Stimulated activated CD4-positive, alpha-beta T cell treated with anti-CD3 and anti-CD28 coated beads, Interleukin-15, amount 100 ng/mL, for 24 hours (primary cell): ENCODE results near the gene HDHD2.

Experiments used
- DNase-seq: peaks from one replicate; pipeline ENCODE4 v3.0.0-alpha.2; 2020

HDHD2 gene

DNA sequence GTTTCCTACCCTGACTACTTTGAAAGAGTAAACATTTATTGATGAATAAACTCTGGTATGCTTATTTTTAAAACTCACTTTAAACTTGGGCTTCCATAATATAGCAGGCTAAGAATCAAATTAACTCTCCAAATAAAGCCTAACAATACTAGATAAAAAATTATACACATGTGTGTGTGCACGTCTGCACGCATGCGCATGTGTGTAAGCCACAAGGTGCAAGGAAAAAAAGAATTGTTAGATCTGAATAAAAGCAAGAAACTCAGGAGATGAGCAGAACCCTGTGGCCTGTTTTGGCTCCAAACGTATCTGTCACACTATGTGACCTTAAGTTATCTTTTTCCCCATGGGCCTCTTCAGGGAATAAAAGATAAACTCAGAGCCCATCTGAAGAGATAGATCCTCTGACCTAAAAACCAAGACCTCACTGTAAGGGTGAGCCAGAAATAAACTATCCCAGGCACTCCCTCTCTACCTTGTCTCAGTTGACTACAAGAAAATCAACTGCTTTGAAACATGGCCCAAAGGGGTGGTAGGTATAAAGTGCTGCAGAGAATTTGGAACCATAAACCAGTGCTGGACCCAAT, 6.3 kb downstream of the HDHD2 start:
- DNase-seq = no peak

DNA sequence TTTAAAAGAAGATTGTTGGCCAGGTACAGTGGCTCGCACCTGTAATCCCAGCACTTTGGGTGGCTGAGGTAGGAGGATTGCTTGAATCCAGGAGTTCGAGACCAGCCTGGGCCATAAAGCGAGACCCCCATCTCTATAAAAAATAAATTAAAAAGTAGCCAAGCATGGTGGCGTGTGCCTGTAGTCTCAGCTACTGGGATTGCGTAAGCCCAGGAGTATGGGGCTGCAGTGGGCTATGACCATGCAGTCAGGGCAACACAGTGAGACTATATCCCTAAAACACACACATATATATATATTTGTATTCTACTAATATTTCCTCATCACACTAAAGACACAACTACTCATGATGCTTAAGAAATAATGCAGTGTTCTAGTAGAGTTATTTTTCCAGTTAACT, 7.1 kb downstream of the HDHD2 start:
- DNase-seq = no peak

DNA sequence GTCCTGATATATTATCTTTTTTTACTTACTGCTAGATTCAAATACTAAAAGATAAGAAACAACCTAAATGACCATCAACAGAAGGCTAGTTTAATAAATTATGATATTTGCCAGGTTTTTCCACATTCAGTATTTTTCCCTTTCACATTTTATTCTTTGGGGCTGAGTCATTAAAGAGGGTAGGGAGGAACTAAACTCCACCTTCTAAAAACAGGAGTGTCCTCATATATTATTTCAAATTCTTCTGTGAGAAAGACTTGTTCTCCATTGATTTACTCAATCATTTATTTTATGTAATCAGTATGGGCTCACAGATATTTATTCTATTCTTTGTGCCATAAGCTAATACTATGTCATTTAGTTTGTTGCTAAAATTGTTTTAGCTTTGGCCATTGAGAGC, 9.0 kb downstream of the HDHD2 start:
- no peak for DNase-seq

DNA sequence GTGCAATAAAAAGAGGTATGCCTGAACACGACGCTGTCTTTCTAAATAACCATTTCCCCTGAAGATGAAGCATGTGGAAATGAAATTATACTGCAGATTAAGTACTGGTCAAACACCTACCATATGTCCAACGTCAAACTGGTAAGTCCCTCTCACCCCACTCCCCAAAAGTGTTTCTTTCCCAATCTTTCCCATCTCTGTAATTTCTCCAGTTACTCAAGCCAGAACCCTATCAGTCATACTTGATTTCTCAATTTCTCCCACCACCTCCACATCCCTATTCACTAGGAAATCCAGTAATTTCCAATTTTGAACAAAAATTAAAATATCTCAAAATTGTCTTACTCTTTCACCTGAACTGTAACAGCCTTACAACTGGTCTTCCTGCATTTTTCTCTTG, 29.2 kb downstream of the HDHD2 start:
- DNase-seq = no peak

DNA sequence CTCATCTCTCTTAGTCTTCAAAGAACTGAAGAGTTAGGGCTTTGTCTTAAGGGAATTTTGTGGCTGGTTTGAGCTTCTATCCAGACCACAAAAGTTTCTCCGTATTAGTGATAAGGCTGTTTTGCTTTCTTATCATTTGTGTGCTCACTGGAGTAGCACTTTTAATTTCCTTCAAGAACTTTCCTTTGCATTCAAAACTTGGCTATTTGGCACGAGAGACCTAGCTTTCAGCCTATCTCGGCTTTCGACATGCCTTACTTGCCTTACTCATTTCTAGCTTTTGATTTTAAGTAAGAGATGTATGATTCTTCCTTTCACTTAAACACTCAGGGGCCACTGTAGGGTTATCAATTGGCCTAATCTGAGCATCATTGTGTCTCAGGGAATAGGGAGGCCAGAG, 29.9 kb downstream of the HDHD2 start:
- DNase-seq = peak; percentile 19

DNA sequence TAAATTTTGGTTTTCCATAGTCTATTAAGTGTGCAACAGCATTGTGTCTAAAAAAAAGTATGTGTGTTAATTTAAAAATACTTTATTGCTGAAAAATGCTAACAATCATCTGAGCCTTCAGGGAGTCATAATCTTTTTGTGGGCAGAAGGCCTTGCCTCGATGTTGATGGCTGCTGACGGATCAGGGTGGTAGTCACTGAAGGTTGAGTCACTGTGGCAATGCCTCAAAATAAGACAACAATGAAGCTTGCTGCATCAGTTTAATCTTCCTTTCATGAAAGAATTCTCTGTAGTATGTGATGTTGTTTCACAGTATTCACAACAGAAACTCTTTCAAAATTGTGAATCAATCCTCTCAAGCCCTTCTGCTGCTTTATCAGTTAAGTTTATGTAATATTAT, 31.3 kb downstream of the HDHD2 start:
- no peak for DNase-seq

DNA sequence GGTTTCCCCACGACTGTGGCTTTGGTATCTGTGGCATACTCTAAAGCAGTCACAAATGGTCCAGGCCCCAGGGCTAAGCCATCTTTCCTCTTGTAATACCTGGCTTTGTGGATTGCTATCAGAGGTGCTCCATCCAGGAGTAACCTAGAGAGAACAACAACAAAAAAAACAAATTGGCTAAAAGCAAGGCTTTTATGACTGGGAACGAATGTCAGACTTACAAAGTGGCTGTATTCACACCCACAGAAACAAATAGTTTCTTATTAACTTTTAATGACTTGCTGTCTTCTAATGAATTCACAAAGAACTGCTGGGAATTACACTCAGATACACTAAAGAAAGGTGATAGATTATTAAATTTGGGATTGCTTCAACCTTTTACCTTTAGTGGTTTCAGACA, 35.1 kb downstream of the HDHD2 start:
- DNase-seq = no peak

DNA sequence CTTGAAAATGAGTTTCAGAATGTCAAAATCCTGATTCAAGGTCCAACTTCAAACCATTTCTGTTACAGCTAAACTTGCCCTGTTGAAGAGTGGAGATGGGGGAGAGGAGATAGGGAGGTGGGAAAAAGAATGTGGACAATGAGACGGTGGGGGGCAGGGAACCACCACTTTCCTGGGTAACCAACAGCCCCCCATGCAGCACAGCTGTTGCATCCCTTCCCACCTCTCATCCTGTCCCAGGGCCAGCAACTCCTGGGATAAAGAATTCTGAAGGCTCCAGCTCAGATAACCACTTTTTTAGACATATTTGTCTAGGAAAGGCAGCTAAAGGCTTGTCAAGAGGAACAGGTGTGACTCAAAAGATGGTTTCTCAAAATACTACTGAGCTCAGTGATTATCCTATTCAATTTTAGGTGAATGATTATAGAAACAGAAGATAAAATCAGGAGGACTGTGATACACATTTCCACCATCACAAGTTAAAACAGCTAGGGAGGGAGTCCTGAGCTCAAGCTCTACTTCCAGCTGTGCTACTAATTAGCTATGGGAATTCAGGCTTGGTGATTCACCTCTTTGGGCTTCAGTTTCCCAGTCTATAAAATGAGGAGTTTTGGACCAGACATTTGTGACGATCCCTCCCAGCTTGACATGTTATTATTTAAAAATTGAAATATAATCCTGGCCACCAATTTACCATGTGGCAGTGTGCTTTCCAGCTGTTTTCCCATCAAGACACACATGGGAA, 36.3 kb downstream of the HDHD2 start:
- DNase-seq = no peak

DNA sequence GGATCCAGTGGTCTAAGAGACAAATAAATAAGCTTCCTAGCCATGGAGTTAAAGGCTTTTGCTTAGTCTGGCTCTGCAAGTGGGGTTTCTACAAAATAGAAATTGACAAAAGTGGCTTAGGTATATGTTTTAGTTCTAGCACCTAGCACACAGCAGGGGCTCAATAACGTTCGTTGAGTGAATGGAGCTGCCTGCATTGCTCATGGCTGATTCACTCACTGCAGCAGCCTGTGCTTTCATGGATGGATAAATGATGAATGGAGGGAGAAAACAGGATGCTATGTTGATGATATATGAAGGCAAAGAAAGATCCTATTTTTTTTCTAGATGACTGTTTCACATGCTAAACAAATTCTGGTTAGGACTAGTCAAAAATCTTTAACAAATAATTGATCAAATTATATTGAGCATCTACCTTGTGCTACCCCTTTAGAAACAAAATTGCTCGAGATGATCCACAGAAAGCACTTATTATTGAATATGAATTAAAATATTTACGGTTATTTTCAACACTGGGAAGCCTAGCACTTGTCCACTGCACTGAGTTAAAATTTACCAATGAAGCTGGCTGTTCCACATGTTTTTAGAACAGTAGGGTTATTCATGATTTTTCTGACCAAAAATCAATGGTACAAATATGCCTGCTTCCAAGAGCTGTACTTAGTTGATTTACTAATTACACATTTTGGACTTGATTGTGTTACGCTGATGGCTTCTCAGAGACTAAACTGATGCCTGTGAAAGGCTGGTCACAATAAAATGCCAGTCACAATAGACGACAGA, 39.6 kb downstream of the HDHD2 start:
- no peak for DNase-seq

DNA sequence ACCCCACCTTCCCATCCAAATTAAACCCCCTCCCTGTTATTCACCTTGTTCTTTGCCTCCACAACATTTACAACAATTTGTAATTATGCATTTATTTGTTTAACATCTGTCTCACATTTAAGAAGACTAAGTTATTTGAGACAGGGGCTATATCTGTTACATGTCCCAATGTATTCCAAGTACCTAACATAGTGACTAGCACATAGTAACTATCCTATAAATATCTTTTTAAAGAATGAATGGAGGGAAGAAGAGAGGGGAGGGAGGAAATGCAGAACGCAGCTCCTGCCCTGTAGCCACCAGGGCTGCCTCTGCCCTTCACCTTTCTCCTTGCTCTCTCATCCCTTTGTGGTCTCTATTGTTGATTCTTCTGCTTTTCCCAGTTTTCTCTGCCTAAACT, 40.6 kb downstream of the HDHD2 start:
- no peak for DNase-seq

DNA sequence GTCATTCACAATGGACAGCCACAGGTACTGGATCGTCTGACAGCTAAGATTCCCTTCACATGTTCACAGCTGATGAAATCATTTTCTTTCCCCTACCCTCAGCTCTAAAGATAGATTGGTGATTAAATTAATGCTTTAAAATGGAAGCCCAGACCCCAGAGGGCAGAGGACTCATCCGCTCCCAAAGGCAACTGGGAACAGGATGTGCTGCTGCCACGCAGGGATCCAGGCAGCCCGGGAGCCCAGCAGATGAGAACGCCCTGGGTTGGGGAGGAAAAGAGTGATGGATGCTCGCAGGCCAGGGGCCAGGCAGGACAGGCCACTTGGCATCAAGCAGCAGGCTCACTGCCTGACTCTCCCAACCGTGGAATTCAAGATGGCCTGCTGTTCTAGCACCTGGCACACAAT, 41.3 kb downstream of the HDHD2 start:
- DNase-seq = no peak

DNA sequence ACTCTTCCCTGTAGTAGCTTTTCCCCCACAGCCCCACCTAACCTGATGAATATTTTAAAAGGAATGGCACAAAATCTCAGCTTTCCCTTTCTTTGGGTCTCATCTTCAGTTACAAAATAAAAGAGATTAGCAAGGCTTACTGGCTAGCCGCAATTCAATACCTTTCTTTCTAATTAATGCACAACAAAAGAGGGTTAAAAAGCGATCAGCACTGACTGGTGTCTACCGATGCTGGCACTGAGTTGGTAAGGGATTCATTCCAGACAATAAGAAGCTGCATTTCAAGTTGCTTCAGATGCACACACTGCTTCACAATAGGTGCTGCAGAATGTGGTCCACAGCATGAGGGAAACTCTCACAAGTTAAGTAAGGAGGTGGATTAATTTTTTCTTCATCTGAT, 41.9 kb downstream of the HDHD2 start:
- no peak for DNase-seq

DNA sequence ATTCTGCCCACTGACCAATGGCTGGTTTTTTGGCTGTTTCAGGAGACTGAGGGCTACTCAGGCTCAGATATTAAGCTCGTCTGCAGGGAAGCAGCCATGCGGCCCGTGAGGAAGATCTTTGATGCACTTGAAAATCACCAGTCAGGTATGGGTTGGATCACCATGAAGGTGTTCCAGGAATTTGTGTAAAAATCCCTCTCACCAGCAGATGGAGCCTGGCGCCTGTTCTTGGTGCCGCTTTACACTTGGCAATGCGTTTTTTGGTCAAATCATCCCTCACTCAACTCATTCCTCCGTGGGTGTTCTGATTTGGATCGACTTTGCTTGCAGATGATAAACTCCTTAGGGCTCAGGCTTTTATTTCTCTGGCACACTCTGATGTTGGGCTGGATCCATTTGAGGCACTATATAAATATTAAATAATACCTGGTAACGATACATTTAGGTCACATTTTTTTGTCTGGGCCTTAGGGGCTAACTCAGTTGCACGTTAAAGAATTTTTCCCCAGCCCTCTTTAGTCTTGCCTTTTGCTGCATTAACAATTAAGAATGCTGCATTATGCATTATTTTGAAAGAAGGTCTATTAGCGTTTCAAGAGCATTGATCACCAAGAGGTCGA, 50.0 kb downstream of the HDHD2 start:
- DNase-seq = peak; percentile 69

DNA sequence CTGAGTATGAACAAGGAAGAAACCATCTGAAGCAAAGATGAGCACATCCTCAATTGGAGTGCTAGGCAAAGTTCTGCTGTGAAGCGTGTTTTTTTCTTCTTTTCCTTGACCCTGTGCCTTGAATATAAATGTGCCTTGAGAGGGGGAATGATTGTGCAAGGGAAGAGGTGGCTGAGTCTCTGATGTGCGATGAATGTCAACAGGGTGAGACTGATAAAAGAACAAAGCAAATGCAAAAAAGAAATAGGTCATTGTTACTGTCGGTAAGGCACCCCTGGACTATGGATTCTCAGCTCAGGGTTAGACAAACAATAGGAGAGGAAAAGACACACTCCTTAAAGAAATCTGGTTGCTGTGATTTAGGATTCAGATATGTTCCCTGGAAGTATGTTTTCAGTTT, 54.5 kb downstream of the HDHD2 start:
- no peak for DNase-seq

DNA sequence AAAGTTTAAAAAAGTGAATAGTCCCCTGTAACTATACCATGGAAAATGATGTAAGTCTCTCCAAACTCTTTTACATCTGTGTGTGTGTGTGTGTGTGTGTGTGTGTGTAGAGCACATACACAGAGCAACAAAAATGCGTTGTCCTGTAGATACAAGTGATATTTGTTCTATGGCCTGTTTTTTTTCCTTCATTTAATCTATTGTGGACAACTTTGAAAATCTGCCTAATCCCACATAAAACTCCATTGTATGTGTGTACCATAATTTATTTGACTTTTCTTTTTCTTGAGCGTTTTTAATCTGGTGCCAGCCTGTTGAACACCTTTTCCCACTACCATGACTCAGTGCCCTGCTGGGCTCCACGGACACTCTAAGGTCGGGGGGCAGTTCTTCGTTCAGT, 62.6 kb downstream of the HDHD2 start:
- DNase-seq = no peak

DNA sequence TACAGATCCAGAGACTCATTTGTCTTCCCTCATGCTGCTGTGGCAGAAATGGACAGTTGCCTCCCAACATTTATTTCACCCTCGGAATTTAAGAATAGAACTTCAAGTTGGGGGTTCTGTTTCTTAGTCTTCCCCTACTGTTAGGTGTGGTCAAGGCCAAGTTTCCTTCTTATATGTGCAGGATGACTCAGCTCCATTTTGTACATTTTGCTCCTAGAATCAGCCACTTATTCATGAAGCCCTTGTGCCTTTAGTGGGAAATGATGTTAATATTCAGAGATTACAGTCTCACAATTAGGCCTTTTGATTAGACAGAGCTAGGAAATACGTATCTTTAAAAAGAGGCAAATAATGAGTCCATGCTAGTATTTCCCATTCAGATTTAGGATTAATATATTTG, 68.7 kb downstream of the HDHD2 start:
- no peak for DNase-seq

DNA sequence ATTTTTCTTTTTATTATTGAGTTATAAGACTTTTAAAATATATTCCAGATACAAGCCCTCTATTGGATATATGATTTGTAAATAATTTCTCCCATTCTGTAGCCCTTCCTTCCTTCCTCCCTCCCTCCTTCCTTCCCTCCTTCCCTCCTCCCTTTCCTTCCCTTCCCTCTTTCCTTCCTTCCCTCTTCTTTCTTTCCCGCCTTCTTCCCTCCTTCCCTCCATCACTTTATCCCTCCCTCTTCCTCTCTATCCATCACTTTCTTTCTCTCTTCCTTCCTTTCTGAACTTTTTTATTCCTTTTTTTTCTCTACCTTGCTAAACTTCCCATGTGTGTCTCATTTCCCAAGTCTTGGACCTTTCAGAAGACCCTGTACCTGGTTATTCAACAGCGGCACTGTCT, 69.4 kb downstream of the HDHD2 start:
- no peak for DNase-seq

DNA sequence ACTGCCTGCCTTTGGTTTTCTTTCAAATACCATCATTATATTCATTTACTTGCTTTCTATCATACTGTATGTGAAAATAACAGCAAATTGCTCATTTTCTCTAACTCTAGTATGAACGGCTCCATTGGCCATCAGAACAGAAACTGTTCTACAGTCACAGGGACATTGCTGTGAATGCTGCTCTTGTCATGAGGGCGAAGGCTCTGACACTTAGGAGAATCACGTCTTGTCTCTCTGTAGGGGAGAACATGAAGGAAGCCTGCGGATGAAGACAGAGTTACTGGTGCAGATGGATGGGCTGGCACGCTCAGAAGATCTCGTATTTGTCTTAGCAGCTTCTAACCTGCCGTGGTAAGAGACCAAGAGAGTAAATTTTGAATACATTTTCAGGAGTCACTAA, 73.2 kb downstream of the HDHD2 start:
- no peak for DNase-seq

DNA sequence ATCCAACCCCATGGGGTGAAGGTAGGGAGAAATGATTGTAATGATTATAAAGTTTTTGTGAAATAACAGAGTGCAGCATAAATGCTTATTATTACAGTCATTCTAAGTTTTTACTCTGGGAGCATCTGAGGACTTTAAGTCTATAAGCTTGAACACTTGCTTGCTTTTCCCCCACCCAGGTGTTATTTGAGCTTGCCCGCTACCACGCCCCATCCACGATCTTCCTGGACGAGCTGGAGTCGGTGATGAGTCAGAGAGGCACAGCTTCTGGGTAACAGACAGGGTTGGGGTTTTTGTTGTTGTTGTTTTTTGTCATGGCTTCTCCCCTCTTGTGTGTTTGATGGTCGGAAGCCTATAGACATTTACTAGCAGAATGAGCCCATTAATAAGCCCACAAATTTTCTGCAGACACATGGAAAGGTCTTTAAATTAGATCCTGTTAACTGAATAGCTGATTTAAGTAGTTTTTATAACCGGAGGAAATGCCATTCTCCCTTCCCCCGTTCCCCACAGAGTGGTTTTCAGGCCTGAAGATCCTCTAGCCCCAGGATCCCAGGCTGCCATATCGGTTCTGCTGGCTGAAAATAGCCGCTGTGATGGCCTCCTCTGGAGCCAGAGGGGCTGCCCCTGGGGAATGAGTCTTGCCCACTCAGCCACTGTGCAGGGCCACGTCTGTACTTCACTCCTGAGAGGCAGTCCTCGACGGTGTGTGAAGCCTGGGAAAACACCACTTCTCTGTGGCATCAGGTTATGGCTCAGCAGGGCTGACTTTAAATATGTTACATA, 75.0 kb downstream of the HDHD2 start:
- DNase-seq = no peak

DNA sequence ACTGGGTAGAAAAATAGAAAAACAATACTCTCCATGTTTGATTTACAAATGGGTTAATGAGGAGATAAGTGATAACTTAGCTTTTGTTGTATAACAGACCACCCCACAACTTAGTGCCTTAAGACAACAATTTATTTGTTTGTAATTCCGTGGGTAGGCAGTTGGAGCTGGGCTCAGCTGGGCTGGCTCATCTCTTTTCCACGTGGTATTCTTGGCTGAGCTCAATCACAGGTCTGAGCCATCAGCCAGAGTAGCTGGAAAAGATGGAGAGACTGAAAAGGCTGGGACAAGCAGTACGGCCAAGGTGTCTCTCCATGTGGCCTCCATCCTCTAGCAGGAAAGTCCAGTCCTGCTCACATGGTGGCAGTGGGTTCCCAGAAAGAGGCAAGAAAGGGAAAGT, 82.7 kb downstream of the HDHD2 start:
- no peak for DNase-seq

DNA sequence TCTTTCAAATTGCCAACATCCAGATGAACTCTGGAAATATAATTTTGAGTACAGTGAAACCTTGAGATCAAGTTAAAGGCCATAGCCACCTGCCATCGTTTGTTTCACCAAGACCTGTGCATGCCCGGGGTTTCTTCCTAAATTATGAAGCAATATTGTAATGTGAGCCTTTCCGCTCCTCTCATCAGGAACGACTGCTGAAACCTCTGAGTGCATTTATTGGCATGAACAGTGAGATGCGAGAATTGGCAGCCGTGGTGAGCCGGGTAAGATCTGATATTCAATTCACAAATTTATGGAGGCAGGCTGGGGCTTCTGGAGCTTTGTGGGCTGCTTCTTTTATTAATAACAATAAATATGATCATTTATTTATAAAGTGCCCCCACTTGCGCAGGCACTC, 87.2 kb downstream of the HDHD2 start:
- no peak for DNase-seq

DNA sequence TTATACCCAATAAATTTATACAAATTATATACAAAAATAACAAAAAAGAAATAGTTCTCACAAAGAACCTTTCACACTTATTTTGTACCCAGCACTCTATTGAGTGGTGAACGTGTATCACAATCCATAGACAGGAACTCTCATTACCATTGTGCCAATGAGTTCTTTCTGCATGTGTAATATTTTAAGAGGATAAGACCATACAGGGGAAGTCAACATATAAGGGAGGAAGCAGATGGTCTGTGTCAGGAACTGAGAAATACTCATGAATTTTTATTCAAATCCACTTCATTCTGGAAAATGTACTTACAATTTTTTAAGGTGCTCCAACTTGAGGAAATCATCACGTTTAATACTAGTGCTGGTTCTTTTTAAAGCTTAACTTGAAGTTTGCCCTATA, 87.8 kb downstream of the HDHD2 start:
- no peak for DNase-seq
